B cell (primary cell): ENCODE data around the gene KDM4D.

Experiments used
- CTCF ChIP-seq: fragments of 200-600 bp; IDR thresholded peaks from one replicate; pipeline ENCODE4 v1.8.0; 2022; ENCODE audit warnings: antibody characterized with exemption, mild to moderate bottlenecking
- EZH2 ChIP-seq: IDR thresholded peaks from 2 replicates; pipeline ENCODE4 v1.6.1; 2012; ENCODE audit warnings: borderline replicate concordance, low read depth, mild to moderate bottlenecking, moderate library complexity, low read length; ENCODE audit not compliant: insufficient read depth, poor library complexity, severe bottlenecking

- TF ChIP-seq CTCF (no peak), EZH2 (no peak)
These were observed 72.3 kb downstream of the KDM4D start for GRCh38 chr11:95045812-95046211.
